Stimulated activated CD8-positive, alpha-beta memory T cell treated with anti-CD3 and anti-CD28 coated beads, Interleukin-15, amount 100 ng/mL, for 4 hours (primary cell): ENCODE measurements around the gene LRCH1.

Experiments
- DNase-seq, 2 donors: peaks; one replicate each; pipeline ENCODE4 v3.0.0-alpha.2; 2020; ENCODE audit warnings: low read depth in 2 of 2

The LRCH1 gene

DNA sequence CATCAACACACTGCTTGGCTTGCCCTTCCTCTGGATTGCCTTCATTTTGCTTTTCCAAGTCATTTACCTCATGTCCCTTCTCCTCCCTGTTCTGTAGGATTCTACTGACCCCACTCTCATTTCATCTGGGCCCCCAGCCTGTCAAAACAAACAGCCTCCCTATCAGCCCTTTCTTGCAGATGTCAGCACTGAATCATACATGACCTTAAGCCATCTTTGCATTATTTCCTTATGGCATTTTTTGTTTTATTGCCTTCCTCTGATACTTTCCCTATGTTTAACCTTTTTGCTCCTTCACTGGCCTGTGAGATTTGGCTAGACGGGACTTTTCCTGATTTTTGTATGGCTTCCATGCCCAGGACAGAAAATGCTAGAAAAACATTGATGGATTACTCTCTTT lies 8.7 kb downstream of the LRCH1 start:
- no peak for DNase-seq

DNA sequence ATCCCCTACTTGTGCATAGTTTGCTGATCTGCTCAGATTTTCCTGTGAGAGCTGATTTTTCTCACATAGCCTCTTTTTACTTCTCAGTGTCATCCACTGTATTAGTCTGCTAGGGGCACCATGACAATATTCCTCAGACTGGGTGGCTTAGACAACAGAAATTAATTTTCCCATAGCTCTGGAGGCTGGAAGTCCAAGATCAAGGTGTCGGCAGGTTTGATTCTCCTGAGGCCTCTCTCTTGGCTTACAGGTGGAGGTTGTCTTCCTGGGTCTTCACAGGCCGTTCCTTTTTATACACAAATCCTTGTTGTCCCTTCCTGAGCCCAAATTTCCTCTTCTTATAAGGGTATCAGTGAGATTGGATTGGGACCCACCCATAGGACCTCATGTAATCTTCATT lies 9.2 kb downstream of the LRCH1 start:
- DNase-seq, result no peak

DNA sequence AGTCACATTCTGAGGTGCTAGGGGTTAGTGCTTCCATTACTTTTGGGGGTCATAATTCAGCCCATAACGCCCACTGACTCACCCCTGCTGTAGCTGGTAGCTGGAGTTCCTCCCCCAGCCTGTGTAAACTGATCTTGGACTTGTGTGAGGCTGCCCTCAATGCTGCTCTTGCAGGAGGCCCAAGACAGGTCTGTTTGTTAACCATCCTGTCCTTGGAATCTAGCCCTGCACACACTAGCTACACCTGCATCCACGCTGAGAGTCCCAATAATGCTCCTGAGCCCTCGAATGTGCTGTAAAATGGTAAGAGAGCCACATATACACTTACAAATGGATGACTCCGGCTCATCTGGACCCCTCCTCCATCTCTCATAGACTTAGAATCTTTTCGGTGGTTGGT lies 9.6 kb downstream of the LRCH1 start:
- DNase-seq, result no peak

- no peak for DNase-seq
Observed at GRCh38 chr13:46565808-46566750, 13.1 kb downstream of the LRCH1 start.

DNA sequence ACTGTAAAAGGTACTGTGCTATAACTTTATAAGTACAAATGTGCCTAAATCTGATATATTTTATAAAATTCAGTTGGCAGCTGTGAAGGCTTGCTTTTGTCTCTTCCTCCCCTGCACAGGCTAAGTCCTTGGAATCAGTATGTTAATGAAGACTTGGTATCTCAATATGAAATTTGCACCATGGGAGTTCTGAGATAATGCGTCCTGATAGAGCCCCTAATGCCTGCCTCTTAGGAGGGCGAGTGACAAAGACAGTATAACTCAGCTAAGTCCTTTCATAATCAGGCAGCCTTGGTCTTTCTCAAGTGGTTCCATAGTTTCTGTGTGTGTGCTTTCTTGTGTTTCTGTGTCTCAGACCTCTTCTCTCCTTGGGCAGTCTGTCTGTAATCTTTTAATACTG lies 14.7 kb downstream of the LRCH1 start:
- DNase-seq, result no peak

- DNase-seq, result no peak
Observed at GRCh38 chr13:46569456-46569855, 16.5 kb downstream of the LRCH1 start.

GRCh38 chr13:46570273-46570672 lies 17.3 kb downstream of the LRCH1 start:
- DNase-seq, result no peak

DNA sequence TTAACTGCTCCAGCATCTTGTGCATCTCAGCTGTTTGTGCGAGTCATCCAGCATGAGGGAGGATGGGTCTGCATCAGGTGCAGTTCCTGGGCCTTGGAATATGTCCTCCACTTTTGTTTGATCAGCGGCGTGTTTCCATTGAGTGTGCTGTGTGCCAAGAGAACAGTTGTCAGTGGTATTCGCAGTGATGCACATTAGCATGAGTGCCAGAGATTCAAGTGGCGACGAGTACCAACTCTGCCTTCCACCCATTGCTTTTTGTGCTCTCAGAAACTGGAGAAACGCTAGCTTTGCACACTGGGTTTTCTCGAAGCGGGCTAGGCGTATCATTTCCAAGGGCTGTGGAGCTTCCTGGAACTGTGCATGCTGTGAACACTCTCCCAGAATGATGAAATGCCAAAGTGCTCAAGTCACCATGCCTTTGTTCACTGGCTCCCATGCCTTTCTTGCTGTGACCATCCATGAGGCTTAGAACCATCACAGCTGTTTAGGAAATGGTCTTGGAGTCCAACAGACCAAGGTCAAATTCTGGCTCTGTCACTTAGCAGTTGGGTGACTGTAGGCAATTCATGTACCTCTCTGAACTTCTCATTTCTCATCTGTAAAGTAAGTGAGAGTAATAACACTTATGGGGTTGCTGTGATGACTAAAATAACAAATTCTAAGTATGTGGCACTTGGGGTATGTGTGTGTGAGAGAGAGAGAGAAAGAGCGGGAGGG lies 18.4 kb downstream of the LRCH1 start:
- DNase-seq, result no peak

- DNase-seq, result no peak
Observed at GRCh38 chr13:46571909-46572595, 19.1 kb downstream of the LRCH1 start.

DNA sequence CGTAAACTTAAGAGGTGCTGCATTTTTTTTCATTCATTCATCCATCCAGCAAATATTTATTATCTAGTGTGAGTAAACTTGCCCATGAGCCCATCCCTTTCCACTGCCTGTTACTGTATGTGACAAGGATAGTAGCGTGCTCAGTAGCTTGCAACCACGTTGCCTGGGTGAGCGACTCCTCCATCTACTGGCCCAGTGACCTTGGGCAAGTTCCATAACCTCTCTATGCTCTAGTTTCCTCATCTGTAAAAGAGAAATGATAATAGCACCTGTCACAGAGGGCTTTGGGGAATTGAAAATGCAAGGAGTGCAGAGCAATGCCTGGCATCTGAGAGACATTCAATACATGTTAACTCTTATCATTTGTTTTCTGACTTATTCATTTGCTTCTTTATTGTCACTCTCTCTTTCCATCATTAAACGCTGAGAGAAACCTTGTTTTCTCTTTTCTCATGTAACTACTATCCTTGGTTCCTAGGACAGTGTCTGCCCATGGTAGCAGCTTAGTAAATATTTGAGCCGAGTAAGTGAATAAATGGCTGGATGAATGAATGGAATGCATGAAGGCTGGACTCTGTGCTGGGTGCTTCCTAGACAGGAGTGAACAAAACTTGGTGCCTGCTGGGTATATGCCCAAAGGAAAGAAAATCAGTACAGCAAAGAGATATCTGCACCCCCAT lies 19.9 kb downstream of the LRCH1 start:
- DNase-seq, result no peak

DNA sequence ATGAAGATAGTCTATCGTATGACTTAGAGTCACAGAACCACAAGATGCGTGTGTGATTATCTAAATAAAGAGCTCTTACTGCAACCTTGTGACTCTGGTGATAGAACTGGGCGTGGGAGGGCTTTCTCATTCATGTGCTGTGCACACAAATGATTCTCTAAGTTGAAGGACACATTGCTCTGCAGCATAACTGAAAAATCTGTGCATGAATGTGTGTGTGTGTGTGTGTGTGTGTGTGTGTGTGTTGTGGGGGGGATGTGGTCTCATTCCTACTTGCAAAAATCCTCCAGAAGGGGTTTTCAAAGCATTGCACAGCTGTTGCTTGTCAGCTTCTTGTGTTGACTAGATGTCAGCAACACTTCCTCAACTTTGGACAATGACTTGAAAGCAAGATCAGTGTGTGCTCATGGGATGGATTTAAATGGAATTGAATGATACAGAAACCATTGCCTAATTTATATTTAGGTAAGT lies 22.4 kb downstream of the LRCH1 start:
- DNase-seq, result no peak

DNA sequence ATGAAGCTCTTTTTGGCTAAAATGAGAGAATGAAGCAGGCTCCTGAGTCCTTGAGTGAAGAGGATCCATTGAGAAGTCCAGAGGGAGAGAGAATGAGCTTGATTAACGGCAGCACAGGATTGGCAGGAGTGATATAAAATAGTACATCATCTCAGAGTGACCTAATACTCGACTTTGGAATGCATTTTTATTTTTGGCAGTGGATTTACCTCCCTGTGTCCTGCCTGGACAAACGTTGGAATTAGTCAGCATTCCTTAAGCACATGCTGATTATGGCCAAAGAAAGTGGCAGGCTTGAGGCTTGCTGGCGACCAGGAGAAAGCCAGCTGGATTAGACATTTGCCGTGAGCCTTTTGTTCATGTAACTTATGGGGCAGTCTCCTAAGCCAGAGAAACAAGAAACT lies 22.9 kb downstream of the LRCH1 start:
- DNase-seq, result no peak

- DNase-seq, result no peak
Observed at GRCh38 chr13:46576762-46577161, 23.8 kb downstream of the LRCH1 start.

- DNase-seq, result no peak
Observed at GRCh38 chr13:46577696-46578589, 25.0 kb downstream of the LRCH1 start.

DNA sequence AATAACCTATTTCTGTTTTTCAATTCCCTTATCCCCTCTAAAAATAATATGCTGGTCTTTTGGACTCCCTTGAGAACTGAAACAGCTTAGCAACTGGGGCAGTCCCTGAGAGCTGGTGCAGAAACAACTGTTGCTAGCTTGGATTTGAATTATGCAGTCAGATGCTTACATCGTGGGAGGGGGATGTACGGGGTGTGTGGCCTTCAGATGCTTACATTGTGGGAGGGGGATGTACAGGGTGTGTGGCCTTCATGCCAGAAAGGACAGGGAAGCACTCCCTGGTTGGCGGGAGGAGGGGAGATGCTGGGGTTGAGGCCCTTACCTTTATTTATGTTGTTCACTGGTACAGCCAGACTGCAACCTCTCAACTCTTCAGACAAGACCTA lies 25.6 kb downstream of the LRCH1 start:
- DNase-seq, result no peak

DNA sequence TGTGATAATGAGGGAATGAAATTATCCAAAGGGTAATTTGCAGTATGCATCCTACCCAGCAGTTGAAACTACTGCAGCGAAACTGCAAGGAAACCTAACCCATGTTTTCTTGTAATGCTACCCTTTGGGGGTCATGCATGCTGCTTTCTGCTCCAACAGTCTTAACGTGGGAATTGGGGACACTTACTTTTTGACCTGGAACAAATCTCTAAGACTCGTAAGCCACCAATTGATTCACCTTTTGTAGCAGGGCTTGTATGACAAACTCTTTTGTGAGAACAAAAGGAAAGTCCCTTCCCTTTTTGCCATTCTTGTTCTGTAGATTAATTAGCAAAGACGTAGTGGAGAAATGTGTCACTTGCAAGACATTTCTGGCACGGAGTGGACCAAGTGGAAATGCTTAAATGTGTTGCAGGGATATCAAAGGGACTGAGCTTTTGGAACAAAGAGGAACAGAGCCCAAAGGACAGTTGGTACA lies 27.4 kb downstream of the LRCH1 start:
- DNase-seq, result no peak

DNA sequence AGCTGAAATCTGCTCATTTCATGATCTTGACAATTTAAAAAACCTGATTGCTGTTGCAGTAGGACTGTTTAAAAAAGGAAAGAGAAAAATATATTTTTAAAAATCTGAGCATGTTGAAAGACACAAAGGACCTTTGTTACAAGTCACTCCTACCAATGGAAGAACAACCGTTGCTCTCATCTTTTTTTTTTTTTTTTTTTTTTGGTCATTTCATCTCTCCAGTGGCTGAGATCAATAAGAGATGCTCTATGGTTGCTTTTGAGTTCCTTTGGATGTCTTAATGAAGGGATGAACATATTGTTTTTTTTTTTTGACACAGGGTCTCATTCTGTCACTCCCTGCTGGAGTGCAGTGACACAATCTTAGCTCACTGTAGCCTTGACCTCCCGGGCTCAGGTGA lies 29.2 kb downstream of the LRCH1 start:
- no peak for DNase-seq

GRCh38 chr13:46586751-46587514 lies 34.0 kb downstream of the LRCH1 start:
- DNase-seq, result no peak

DNA sequence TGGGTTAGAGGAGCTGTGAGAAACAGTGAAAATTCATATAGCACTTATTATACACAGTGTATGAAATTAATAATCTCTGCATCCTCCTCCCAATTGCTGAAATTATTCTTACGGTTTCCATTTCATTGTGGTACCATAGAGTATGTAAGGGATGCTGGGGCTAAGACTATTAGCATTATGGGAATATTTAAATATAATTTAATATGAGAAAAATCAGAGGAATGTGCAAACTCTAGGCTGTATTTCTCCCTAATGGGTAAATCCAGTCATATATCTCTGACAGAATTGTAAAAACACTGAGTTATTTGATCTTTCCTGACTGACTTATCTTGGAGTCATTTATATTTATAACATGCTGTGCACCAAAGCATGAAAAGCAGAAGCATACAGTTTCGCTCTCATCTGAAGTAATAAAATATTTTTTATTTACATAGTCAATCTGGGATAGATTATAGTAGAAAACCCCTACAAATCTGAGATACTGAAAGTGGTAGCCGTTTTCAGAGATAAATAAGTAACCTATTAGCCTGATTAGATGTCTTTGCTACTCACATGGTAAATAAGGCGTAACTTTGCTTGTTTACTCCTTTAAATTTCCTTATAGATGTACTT lies 34.9 kb downstream of the LRCH1 start:
- DNase-seq, result no peak
